ENCODE measurements around the gene HP1BP3.

DNA sequence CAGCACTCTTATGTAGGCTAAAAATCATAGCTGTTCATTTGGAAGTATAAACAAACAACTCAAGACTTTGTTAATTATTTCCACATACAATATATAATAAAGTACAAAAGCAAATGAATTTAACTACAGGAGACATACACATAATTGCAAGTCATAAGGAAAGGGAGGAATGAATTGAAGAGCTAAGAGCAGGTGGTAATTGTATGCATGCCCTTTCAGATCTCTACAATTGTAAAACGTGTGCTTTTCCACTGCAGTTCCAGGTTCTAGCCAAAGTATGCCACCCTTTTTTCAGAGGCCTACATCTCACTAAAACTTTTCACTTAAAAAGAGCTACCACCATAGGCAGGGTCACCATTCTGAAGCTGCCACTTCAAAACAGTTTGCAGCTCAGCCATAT is 42.8 kb upstream of the HP1BP3 start:
- TF ChIP-seq, protein P1, sequence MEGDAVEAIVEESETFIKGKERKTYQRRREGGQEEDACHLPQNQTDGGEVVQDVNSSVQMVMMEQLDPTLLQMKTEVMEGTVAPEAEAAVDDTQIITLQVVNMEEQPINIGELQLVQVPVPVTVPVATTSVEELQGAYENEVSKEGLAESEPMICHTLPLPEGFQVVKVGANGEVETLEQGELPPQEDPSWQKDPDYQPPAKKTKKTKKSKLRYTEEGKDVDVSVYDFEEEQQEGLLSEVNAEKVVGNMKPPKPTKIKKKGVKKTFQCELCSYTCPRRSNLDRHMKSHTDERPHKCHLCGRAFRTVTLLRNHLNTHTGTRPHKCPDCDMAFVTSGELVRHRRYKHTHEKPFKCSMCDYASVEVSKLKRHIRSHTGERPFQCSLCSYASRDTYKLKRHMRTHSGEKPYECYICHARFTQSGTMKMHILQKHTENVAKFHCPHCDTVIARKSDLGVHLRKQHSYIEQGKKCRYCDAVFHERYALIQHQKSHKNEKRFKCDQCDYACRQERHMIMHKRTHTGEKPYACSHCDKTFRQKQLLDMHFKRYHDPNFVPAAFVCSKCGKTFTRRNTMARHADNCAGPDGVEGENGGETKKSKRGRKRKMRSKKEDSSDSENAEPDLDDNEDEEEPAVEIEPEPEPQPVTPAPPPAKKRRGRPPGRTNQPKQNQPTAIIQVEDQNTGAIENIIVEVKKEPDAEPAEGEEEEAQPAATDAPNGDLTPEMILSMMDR (conservative IDR thresholded peaks at IDR 0.05) = no peak
- TF ChIP-seq EZH2 (IDR thresholded peaks at IDR 0.05; ENCODE audit: low read depth) = no peak

All from PC-9 (cell line).